Measurements from ENCODE around the gene CCDC28B.

DNA sequence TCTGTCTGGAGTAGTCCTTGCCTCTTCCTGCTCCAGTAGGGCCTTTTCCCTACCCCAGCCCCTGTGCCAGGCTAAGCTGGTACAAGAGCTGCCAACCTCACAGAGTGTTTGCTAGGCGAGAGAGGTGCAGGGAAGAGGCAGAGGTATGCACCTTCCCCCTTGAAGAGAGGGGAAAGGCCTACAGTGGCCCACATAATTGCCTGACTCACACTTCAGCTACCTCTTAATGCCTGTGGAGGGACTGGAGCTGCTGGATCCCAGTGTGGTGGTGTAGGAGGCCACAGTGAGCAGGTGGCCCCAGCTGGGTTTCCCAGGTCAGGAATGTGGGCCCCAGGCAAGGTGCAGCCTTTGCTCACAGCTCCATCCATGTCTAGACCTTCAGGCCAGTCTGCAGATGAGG is 3.3 kb upstream of the CCDC28B start:
- TF ChIP-seq, protein P1, sequence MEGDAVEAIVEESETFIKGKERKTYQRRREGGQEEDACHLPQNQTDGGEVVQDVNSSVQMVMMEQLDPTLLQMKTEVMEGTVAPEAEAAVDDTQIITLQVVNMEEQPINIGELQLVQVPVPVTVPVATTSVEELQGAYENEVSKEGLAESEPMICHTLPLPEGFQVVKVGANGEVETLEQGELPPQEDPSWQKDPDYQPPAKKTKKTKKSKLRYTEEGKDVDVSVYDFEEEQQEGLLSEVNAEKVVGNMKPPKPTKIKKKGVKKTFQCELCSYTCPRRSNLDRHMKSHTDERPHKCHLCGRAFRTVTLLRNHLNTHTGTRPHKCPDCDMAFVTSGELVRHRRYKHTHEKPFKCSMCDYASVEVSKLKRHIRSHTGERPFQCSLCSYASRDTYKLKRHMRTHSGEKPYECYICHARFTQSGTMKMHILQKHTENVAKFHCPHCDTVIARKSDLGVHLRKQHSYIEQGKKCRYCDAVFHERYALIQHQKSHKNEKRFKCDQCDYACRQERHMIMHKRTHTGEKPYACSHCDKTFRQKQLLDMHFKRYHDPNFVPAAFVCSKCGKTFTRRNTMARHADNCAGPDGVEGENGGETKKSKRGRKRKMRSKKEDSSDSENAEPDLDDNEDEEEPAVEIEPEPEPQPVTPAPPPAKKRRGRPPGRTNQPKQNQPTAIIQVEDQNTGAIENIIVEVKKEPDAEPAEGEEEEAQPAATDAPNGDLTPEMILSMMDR (IDR thresholded peaks at IDR 0.05), result no peak
- no peak for TF ChIP-seq POLR2A (IDR thresholded peaks at IDR 0.05)
